ENCODE data around the gene SUGT1.
"Not testable (repeated sequence)": the region's sequence is repeated elsewhere in the genome, so short reads cannot be mapped to it uniquely, and the experiment has no call there.

SUGT1 gene

DNA sequence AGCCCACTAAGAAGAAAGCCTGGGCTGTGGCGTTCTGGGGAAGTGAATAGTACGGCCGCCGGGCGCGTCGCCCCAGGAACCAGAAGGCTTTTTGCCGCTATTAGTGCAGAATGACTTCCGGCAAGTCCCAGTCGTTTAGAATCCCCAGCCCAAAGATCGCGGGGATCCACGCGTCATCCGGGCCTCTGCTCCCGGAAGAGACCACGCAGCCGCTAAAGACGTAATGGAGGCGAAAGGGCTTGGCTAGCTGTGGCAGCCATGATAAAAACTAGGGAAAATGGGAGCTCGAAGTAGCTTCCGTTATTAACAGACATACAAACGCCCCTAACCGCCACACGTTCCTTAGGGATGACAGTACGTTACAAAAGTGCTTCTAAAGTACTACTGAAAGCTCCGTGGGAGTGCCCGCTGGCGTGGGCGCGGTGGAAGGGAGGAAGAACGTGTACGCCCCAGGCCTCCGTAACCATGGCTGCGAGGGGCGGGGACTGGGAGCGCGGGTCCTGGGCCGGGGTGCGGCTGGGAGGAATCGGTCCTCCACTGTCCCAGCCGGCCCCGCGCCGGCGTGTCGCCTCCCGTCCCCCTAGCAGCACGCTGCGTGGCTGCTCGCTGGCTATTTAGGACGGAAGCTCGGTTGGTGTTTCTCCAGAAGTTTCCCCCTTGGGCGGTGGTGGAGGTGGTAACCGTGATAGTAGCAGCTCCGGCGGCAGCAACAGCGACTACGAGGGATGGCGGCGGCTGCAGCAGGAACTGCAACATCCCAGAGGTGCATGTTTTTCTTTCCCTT lies at the start of gene SUGT1:
SUGT1 (plus strand) TSS at position 641 of the 784 bp plus-strand sequence; CDS start at position 726, 85 bp downstream.
- peak; percentile 54 for TF ChIP-seq CTCF (conservative IDR thresholded peaks at IDR 0.05; ENCODE audit: control insufficient read depth, insufficient read depth, low read depth, low read length)
- peak; percentile 97 for DNase-seq (ENCODE audit: low read depth)
- H3K4me3 ChIP-seq (ENCODE audit: control insufficient read depth, low read depth, low read length), result peak within 1 kb of the TSS; percentile 93

DNA sequence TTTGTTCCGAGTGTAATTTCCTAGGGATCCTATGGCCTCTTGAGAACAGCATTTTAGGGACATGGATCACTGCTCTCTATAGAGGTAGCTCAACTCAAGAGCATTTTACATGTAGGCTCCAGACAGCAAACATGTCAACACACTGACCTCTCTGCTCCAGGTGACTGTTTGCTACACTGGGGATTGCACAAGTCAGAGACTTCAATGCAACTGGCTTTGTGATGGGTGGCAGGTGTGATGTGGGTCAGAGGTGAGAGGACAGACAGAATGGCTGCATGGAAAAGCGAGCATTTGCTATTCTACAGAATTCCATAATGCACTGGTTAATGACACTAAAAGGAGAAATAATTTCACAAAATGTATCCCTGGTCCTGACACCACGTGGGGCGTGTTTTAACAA lies 49.3 kb upstream of the SUGT1 start:
- not testable (repeated sequence) for DNase-seq (ENCODE audit: low read depth)

GRCh38 chr13:52606126-52606525 lies 46.5 kb upstream of the SUGT1 start:
- DNase-seq (ENCODE audit: low read depth), result peak; percentile 27

More for the DNA sequence above, 49.3 kb upstream of the SUGT1 start:
- not testable (repeated sequence) for H3K4me3 ChIP-seq (ENCODE audit: control insufficient read depth, low read depth, low read length)

DNA sequence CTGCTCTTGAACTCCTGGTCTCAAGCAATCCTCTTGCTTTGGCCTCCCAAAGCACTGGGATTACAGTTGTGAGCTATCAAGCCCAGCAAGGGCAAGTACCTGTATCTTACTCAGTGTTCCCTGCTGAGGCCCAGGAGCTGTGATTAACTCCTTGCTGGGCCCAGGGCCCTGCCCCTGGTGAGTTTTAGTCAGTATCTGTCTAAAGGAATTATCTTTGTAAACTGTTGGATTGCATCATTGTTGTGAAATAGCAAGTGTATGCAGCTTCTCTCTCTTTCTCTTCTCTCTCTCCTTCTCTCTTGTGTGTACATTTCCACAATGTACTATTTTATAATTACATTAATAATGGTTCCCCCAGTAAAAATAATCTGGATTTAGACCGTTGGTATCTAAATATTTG lies 45.8 kb upstream of the SUGT1 start:
- peak; percentile 58 for DNase-seq (ENCODE audit: low read depth)

More at GRCh38 chr13:52606126-52606525, 46.5 kb upstream of the SUGT1 start:
- H3K4me3 ChIP-seq (ENCODE audit: control insufficient read depth, low read depth, low read length), result not testable (repeated sequence)

DNA sequence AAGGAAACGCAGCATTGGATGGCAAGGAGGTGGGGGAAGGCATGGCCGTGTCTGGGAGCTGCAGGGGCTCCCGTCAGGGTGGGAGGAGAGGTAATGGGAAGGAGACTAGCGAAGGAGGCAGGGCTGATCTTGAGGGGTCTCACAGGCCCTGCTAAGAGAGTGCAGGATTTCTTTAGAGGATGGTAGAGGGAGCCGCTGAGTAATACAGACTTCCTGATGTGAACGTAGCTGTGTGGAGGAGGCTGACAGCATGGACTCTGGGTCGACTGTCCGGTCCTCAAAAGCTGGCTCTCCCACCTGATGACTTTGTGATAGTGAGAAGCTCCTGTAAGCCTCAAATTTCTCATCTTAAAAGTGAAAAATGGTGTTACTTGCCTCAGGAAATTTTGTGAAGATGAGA lies 44.5 kb upstream of the SUGT1 start:
- DNase-seq (ENCODE audit: low read depth); H3K4me3 ChIP-seq (ENCODE audit: control insufficient read depth, low read depth, low read length): not testable (repeated sequence)

More for the DNA sequence above, 45.8 kb upstream of the SUGT1 start:
- H3K4me3 ChIP-seq (ENCODE audit: control insufficient read depth, low read depth, low read length), result not testable (repeated sequence)

GRCh38 chr13:52609013-52609606 lies 43.5 kb upstream of the SUGT1 start:
- peak; percentile 20 for TF ChIP-seq CTCF (conservative IDR thresholded peaks at IDR 0.05; ENCODE audit: control insufficient read depth, insufficient read depth, low read depth, low read length)
- H3K4me3 ChIP-seq (ENCODE audit: control insufficient read depth, low read depth, low read length), result not testable (repeated sequence)
- peak; percentile 38 for DNase-seq (ENCODE audit: low read depth)

- not testable (repeated sequence) for DNase-seq (ENCODE audit: low read depth)
Observed at GRCh38 chr13:52610158-52610557, 42.5 kb upstream of the SUGT1 start.

DNA sequence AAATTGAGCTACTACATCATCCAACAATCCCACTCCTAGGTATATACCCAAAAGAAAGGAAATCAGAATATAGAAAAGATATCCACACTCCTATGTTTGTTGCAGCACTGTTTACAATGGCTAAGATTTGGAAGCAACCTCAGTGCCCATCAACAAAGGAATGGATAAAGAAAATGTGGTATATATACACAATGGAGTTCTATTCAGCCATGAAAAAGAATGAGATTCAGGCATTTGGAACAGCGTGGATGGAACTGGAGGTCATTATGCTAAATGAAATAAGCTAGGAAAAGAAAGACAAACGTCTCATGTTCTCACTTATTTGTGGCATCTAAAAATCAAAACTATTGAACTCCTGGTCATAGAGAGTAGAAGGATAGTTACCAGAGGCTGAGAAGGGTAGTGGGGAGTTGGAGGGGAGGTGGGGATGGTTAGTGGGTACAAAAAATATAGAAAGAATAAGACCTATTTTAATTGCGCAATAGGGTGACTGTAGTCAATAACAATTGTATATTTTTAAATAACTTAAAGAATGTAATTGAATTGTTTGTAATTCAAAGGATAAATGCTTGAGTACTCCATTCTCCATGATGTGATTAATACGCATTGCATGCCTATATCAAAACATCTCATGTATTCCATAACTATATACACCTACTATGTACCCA lies 37.4 kb upstream of the SUGT1 start:
- no peak overlapping the region for H3K4me3 ChIP-seq (ENCODE audit: control insufficient read depth, low read depth, low read length)
- TF ChIP-seq CTCF (conservative IDR thresholded peaks at IDR 0.05; ENCODE audit: control insufficient read depth, insufficient read depth, low read depth, low read length), result no peak
- DNase-seq (ENCODE audit: low read depth), result no peak

More at GRCh38 chr13:52610158-52610557, 42.5 kb upstream of the SUGT1 start:
- not testable (repeated sequence) for H3K4me3 ChIP-seq (ENCODE audit: control insufficient read depth, low read depth, low read length)

DNA sequence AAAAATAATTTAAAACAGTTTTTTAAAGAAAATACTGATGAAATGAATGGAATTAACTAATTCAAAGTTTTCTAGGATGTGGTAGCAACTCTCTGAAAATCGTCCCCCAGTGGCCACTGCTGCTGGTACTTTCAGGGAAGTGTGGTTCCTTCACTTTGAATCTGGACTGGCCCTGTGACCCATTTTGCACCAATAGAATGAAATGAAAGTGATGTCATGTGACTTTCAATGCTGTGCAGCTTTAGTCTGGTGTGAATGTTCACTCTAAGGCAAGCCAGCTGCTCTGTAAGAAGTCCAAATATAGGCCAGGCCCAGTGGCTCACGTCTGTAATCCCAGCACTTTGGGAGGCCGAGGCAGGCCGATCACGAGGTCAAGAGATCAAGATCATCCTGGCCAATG lies 36.8 kb upstream of the SUGT1 start:
- H3K4me3 ChIP-seq (ENCODE audit: control insufficient read depth, low read depth, low read length), result no peak overlapping the region
- TF ChIP-seq CTCF (conservative IDR thresholded peaks at IDR 0.05; ENCODE audit: control insufficient read depth, insufficient read depth, low read depth, low read length), result no peak
- DNase-seq (ENCODE audit: low read depth), result peak; percentile 7

Data from fibroblast of mammary gland (primary cell).